CD4-positive, alpha-beta T cell treated with Interleukin-17A for 4 hours (primary cell): ENCODE data around the gene OFD1.
"Not testable (repeated sequence)": the region's sequence is repeated elsewhere in the genome, so short reads cannot be mapped to it uniquely, and the experiment has no call there.

Source experiments
- DNase-seq: peaks from one replicate; pipeline ENCODE4 v3.0.0-alpha.2; 2020; ENCODE audit warnings: mixed read lengths

The OFD1 gene

GRCh38 chrX:13711141-13711540, 23.4 kb upstream of the OFD1 start:
- no peak for DNase-seq

- no peak for DNase-seq
Measured at GRCh38 chrX:13716455-13716854, 18.1 kb upstream of the OFD1 start.

- DNase-seq, result peak; percentile 65
Measured at GRCh38 chrX:13716905-13717304, 17.6 kb upstream of the OFD1 start.

- DNase-seq, result no peak
Measured at GRCh38 chrX:13717700-13718472, 16.7 kb upstream of the OFD1 start.

- peak; percentile 21 for DNase-seq
Measured at GRCh38 chrX:13719192-13719856, 15.2 kb upstream of the OFD1 start.

GRCh38 chrX:13721371-13721770, 13.2 kb upstream of the OFD1 start:
- DNase-seq, result no peak

GRCh38 chrX:13721819-13722519, 12.6 kb upstream of the OFD1 start:
- DNase-seq, result no peak

GRCh38 chrX:13724878-13725277, 9.7 kb upstream of the OFD1 start:
- peak; percentile 55 for DNase-seq

GRCh38 chrX:13726583-13726982, 8.0 kb upstream of the OFD1 start:
- DNase-seq, result not testable (repeated sequence)

- DNase-seq, result not testable (repeated sequence)
Measured at GRCh38 chrX:13730523-13730922, 4.0 kb upstream of the OFD1 start.

- no peak for DNase-seq
Measured at GRCh38 chrX:13732246-13733067, 2.1 kb upstream of the OFD1 start.

- DNase-seq, result no peak
Measured at GRCh38 chrX:13733506-13733905, 1.0 kb upstream of the OFD1 start.

- DNase-seq, result no peak
Measured at GRCh38 chrX:13741695-13742094, 7.1 kb downstream of the OFD1 start.

GRCh38 chrX:13742397-13743176, 8.0 kb downstream of the OFD1 start:
- DNase-seq, result peak; percentile 7

- DNase-seq, result peak; percentile 43
Measured at GRCh38 chrX:13747836-13748235, 13.3 kb downstream of the OFD1 start.

- no peak for DNase-seq
Measured at GRCh38 chrX:13748486-13748885, 13.9 kb downstream of the OFD1 start.

GRCh38 chrX:13750204-13750603, 15.7 kb downstream of the OFD1 start:
- DNase-seq, result peak; percentile 15

- DNase-seq, result no peak
Measured at GRCh38 chrX:13750812-13751211, 16.3 kb downstream of the OFD1 start.

GRCh38 chrX:13752141-13752540, 17.6 kb downstream of the OFD1 start:
- no peak for DNase-seq

- DNase-seq, result no peak
Measured at GRCh38 chrX:13752646-13753045, 18.1 kb downstream of the OFD1 start.

GRCh38 chrX:13754765-13755164, 20.2 kb downstream of the OFD1 start:
- no peak for DNase-seq

GRCh38 chrX:13755254-13755653, 20.7 kb downstream of the OFD1 start:
- peak; percentile 27 for DNase-seq
